GM12872 (cell line): ENCODE data around the gene PPP1R12C.

ENCODE experiments used
- CTCF ChIP-seq: IDR thresholded peaks from 3 replicates; pipeline ENCODE4 v1.5.1; 2011; ENCODE audit warnings: low read depth, mild to moderate bottlenecking, low read length, moderate library complexity; ENCODE audit not compliant: insufficient read depth

Gene PPP1R12C

GRCh38 chr19:55091955-55092354 lies 25.5 kb downstream of the PPP1R12C start:
- no peak for TF ChIP-seq CTCF

GRCh38 chr19:55091126-55091910 lies 26.1 kb downstream of the PPP1R12C start:
- no peak for TF ChIP-seq CTCF

- TF ChIP-seq CTCF: no peak
These were observed 26.9 kb downstream of the PPP1R12C start for GRCh38 chr19:55090564-55090963.

GRCh38 chr19:55089342-55089944 lies 28.0 kb downstream of the PPP1R12C start:
- no peak for TF ChIP-seq CTCF

GRCh38 chr19:55088543-55089341 lies 28.7 kb downstream of the PPP1R12C start:
- TF ChIP-seq CTCF: peak; percentile 71

- no peak for TF ChIP-seq CTCF
These were observed 29.4 kb downstream of the PPP1R12C start for GRCh38 chr19:55088021-55088451.

- TF ChIP-seq CTCF: no peak
These were observed 29.9 kb downstream of the PPP1R12C start for GRCh38 chr19:55087542-55087901.
